A172 (cell line): ENCODE data around the gene AKR1C8. TPM values are rescaled to one million over a fixed set of nuclear protein-coding genes. Genes with fewer than 3 reads are reported as not detected.
A peak's percentile ranks its signal among the peaks of the same experiment; 100 is the strongest.
"Not testable (repeated sequence)": the region's sequence is repeated elsewhere in the genome, so short reads cannot be mapped to it uniquely, and the experiment has no call there.

Experiments
- DNase-seq: peaks from one replicate; pipeline ENCODE4 v3.0.0-alpha.2; 2015; ENCODE audit warnings: low spot score
- total RNA-seq: library from RNA; depleted of rRNA; stranded (reverse); fragments of >200 nt; shearing (Covaris generic); gene quantifications from 2 replicates; pipeline ENCODE4 v1.2.3, GENCODE V29; 2014

Gene AKR1C8
- total RNA-seq, 1 experiment from 2014 or later, result not detected

DNA sequence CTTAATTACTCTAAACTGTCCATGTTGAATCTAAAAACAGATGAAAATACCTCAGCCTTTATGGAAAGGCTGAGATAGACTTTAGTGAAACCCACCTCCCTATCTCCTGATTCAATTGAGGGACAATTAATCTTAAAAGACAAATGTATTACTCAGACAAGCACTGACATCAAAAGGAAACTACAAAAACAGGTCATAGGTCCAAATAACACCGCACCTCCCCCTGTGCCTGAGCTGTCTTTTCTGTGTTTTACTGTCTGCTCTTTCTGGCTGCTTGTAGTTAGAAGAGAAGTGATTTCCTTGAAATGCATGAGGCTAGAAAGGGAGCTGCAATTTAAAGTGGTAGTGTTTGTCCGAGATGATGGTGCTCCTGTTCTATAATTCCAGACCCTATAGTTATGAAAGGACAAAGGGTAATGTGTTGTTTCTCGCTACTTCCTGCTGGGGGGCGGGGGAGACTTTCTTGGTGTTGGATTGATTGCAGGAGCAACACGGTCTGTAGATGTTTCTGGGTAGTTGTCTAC lies 16.0 kb downstream of the AKR1C8 start:
- no peak for DNase-seq

DNA sequence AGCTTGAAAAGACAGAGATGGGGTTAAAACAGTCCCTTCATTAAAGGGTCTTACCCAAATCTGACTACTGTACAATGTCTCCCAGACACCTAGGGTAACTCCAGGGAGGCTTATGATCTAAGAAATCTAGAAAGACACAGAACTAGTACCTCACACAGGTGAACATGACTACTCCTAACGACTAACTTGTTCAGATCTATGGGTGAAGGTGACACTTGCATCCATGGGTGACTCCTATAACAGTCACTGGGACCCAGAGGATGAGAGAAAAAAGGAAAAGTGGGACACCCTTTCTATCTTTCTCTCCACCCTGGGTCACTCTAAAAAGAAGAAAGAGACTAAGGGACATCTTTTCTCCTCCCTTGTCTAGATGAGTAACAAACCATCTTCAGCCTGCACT lies 19.2 kb downstream of the AKR1C8 start:
- peak; percentile 13 for DNase-seq

DNA sequence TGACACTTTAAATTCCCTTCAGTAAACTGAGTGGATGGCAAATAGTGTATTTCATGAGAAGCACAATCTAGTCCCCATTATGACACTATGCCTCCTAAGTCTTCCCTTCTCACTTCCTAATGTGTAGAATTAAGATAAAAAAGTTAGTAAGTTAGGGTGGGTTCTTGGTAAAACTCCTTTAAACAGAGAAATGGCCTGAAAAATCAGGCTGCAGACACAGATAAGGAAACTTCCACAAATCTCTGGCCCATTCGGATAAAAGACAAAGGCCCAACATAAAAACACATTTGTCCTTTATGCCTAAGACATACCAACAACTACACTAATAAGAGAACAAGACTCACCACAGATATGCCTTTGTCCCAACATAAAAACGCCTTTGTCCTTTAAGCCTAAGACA lies 21.5 kb downstream of the AKR1C8 start:
- no peak for DNase-seq

DNA sequence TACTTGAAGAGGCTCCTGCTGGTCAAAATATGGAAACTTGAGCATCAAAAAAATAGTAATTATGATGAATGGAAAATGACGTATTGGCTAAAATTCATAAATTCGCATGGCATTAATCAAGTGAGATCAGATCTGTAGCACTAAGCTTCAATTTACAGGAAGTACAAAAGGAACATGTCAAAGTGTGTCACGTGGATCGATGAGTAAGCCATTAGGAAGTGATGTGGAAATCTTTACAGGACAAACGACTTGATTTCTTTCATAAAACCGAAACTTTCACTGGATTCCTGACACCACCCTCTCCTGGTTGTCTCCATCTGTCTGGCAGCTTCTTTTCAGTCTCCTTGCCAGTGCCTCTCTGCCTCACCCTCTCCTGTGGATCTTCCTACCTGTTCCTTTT lies 25.8 kb downstream of the AKR1C8 start:
- DNase-seq, result peak; percentile 14

DNA sequence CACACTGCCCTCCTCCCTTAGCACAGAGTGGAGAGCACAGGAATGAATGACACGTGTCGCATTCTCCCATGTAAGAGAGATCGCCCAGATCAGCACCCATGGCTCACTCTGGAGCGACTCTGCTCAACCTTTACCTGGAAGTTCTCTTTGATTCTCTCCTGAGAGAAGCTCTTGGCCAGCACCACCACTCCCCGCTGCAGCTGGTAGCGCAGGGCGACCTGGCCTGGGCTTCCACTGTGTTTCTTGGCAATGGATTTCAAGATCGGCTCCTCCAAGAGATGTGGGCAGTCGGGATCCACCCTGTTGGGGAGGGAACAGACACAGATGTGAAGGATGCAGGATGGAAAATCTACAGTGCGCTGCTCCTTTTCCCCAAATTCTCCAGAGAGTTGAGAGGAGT lies 27.4 kb downstream of the AKR1C8 start:
- no peak for DNase-seq

DNA sequence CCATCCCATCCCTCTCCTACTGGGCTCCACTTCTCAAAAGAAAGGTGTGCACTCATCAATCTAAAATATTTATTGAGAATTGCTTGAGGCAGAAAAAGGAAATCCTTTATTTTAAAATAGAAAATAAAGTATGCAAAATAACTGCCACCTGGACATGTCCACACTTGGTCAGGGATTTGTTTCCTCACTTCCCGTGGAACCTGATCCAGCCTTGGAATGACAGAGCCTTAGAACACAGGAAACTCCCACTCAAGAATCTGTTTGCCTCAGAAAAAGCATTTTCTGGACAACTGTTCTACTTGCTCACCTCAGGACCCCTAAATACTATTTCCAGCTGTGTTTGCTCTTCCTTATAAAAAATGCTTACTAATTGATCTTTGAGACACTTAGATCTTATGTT lies 29.0 kb downstream of the AKR1C8 start:
- no peak for DNase-seq

DNA sequence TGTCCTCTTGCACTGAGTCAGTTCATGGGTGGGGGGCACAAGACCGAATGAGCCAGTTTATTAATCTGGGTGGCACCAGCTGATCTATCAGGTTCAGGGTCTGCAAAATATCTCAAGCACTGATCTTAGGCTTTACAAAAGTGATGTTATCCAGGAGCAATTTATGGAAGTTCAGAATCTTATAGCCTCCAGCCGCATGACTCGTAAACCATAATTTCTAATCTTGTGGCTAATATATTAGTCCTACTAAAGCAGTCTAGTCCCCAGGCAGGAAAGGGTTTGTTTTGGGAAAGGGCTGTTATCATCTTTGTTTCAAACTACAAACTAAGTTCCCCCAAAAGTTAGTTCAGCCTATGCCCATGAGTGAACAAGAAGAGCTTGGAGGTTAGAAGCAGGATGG lies 33.9 kb downstream of the AKR1C8 start:
- DNase-seq, result no peak

DNA sequence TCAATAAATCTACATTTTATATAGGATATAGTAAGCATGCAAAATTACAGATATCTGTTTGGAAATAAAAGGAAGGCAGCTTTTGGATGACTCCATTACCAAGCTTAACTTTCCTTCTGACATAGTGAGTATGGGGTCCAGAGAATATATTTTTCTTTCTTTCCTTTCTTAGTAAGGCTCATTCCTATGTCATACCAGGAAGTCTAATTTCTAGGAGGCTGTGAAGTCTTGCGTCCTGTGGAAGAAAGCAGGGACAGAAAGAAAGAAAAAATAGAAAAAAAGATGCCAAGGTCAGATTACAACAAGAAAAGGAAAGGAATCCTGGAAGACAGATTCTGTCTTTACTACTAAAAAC lies 36.3 kb downstream of the AKR1C8 start:
- no peak for DNase-seq

DNA sequence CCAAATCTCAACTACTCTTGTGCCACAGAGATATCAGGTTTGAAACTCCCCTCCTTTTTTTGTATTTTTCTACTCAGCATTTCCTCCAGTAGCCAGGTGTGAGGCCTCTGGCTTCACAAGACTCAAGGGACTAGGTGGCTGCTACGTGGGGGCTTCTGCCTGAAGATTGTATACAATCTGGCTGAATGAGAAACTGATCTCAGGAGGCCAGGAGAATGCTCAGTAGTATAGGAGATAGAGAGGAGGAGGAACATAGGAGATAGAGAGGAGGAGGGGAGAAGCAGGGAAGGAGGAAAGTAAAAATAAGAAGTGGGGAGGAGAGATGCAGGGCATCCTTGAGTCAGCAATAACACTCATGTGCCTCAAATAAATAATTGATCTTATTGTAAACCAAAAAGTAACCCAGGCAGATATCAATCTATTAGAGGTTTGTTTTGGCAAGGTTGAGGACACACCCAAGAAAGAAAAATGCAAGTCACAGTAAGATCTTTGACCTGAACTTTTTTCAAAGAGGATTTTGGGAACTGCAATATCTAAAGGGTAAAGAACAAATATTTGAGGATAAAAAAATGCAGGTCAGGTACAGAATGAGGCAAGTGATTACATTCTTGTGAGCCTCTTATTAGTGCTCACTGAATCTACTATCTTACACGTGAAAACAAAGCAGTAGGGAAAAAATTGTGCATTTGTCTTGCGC lies 36.8 kb downstream of the AKR1C8 start:
- no peak for DNase-seq

DNA sequence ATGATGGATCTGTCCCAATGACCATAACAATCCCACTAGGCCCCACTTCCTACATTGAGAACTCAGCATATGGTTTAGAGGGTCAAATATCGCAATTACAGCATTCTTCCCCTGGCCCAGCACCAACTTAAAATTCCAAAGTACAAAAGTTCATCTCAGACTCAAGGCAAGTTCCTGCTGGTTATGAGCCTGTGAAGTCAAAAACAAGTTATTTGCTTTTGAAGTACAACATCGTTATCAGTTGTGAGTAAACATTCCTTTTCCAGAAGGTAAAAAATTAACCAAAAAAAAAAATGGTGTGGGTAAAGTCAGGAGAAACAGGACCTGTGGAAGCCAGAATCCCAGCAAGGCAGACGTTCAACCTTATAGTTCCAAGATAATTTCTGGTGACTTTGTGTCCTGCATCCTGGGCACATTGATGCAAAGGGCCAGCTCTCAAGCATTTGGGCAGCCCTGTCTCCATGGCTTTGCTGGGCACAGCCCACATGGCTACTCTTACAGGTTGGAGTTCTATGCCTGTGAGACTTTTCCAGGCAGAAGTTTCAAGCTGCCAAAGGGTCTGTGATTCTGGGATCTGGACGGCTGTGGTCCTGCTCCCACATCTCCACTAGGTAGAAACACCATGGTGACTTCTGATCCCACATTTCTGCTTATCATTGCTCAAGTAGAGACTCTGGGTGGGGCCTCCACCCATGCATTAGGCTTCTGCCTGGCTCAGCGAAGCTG lies 37.5 kb downstream of the AKR1C8 start:
- no peak for DNase-seq

DNA sequence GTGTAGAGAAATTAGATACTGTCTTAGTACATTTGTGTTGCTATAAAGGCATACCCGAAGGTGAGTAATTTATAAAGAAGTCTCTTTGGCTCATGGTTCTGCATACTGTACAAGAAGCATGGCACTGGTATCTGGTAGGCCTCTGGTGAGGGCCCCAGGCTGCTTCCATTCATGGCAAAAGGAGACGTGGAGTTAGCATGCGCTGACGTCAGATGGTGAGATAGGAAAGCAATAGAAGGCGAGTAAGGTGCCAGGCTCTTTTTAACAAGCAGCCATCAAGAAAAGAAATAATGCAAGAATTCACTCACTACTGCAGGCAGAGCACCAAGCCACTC lies 38.1 kb downstream of the AKR1C8 start:
- DNase-seq, result no peak

DNA sequence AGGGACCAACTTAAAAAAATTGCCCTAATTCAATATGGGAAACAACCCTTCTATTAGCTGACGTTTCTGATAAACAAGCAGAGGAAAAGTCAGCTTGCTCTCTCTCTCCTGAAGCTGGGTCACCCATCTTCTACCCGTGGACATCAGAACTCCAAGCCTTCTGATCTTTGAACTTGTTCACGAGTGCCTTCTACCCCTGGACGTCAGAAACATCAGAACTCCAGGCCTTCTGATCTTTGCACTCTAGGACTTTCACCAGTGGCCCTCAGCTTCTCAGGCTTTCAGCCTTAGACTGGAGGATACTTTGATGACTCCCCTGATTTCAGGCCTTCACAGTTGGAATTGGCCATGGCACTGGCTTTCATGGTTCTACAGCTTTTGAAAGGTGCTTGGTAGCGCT lies 41.8 kb downstream of the AKR1C8 start:
- DNase-seq, result no peak

DNA sequence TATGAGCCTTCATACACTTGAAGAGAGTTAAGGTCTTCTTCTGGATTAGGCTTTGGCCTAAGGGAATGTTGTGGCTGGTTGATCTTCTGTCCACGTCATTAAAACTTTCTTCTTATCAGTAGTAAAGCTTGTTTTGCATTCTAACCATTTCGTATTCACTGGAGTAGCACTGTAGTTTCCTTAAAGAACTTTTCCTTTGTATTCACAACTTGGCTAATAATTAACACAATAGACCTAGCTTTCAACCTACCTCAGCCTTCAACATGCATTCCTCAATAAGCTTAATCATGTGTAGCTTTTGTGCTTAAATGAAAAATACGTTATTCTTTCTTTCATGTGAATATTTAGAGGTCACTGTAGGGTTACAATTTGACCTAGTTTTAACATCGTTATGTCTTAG lies 42.8 kb downstream of the AKR1C8 start:
- DNase-seq, result no peak

DNA sequence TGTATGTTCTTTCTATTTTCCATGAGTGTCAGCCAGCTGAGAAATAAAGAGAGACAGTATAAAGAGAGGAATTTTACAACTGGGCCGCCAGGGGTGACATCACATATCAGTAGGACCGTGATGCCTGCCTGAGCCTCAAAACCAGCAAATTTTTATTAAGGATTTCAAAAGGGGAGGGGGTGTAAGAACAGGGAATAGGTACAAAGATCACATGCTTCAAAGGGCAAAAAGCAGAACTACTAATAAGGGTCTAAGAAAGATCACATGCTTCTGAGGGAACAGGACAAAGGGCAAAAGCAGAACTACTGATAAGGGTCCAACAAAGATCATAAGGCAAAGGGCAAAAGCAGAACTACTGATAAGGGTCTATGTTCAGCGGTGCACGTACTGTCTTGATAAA lies 47.3 kb downstream of the AKR1C8 start:
- not testable (repeated sequence) for DNase-seq

DNA sequence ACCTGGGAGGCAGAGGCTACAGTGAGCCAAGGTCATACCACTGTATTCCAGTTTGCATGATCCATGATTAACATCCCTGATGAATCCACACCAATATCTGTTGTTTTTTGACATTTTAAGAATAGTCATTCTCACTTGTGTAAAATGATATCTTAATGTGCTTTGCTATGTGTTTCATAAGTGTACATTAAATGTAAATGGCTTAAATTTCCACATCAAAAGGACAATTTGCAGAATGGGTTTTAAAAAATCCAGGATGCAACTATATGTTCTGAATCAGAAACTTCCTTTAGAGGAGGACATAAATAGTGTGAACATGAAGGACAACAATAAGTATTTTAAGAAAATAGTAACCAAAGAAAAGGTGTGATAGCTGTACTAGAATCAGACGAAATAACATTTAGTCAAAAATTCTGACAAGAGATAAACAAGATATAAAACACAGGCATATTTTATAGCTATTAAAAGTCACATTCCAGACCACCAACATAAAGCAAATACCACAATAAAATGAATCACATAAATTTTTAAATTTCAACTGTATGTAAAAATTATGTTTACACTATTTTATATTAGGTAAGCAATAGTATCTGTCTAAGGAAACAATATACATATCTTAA lies 48.4 kb downstream of the AKR1C8 start:
- DNase-seq, result no peak

DNA sequence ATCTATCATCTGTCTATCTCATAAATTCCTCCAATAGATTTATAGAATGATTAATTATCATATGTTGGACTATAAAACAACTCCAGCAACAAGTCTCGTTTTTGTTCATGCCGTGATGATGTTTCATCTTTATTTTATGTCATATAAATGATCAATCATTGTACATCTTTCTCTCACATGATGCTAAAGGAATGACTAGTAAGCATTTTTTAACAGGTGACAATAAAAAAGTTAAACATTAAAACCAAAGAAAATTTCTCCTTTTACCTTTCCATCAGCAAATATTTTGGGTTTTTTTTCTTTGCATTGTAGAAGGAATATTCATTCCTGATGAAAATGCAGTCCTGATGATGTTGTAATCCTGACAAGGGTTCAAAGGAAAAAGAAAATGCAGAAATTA lies 49.4 kb downstream of the AKR1C8 start:
- DNase-seq, result no peak

DNA sequence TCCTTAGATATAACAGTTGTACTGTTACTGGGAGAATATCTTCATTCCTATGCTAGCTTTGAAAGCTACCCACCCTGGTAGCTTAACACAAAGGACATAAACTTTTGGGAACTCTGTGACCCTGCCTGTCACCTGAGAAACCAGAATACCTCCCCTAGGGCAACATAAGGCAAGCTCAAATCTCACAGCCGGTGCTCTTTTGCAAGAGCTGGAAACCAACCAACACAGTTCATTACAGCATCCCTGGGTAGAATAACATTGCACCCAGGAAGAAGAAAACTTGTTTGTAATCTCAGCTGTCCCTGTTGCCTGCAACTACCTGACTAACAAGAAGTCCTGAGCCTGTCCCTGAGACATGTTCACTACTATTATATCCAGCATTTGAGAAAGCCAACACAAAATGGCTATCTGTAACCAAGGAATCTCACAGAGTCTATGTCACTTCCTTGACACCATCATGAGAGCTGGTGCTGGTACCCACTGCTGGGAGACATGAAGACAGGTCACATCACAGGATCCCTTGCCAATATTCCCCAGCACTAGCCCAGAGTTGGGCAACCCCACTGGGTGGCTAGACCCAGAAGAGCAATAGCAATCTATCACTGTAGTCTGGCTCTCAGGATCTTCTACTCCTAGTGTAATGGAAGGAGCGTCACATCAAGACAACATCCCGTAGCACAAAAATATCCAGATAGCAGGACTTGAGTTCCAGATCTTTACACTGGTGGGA lies 59.5 kb downstream of the AKR1C8 start:
- DNase-seq, result no peak

DNA sequence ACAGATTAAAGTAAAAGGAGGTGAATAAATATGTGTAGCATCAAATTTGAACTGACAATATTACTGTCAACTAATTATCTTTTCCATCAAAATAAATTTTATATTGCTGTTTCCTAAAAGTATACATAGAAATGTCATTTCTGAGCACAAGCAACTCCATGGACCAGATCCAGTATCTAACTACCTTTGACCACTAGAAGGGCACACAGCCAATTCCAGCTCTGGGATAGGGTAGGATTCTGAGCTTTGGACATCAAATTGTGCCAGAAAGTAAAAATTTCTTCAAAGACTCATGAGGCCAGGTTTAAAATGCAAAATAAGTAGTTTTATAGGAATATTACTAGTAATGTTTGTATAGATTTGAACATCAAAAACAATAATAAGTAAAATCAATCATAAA lies 61.1 kb downstream of the AKR1C8 start:
- no peak for DNase-seq

DNA sequence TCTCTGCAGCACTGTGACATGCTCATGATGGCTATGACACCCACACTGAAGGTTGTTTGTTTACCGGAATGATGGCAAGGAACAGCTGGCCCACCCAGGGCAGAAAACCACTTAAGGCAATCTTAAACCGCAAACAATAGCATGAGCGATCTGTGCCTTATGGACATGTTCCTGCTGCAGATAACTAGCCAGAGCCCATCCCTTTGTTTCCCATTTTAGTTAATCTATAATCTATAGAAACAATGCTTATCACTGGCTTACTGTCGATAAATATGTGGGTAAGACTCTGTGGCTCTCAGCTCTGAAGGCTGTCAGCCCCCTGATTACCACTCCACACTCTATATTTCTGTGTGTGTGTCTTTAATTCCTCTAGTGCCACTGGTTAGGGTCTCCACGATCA lies 65.0 kb downstream of the AKR1C8 start:
- DNase-seq, result not testable (repeated sequence)

DNA sequence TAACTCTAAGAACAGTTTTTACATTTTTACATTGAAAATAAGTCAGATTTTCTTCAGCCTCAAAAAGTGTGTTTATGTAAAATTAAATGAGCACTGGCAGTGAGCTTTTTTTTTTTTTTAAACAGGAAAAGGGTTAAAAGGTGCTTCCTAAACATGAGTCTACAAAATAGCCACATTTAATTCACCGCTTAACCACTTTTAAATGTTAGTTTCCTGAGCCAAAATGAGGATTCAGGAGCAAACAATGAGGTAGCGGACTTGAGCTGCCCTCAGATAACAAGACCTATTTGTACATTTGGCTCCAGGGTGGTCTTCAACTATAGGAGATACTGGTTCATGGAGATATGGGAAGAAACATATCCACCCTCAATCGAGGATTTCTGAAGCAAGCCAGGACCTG lies 67.9 kb downstream of the AKR1C8 start:
- no peak for DNase-seq

DNA sequence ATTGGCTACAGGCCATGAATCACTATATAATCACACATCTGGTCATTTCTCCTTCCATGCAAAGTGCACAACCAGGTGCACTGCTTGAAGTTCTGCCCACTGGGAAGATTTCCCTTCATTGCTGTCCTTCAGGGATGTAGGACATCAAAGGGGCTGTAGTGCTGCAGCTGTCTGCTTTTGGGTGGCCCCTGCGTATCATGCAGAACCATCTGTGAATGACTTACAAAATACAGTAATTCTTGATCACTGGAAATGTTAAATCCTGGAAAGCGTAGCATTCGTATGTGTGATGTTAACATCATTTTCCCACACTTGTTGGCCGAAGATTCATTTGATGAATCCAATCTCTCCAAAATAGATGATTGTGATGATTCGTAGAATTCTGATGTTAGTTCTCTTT lies 68.3 kb downstream of the AKR1C8 start:
- no peak for DNase-seq

DNA sequence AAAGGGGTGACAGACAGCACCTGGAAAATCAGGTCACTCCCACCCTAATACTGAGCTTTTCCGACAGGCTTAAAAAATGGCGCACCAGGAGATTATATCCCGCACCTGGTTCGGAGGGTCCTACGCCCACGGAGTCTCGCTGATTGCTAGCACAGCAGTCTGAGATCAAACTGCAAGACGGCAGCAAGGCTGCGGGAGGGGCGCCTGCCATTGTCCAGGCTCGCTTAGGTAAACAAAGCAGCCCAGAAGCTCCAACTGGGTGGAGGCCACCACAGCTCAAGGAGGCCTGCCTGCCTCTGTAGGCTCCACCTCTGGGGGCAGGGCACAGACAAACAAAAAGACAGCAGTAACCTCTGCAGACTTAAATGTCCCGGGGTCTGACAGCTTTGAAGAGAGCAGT lies 75.1 kb downstream of the AKR1C8 start:
- DNase-seq, result not testable (repeated sequence)
